Measurements from ENCODE around the gene INPP5A. TPM values are rescaled to one million over a fixed set of nuclear protein-coding genes. Genes with fewer than 3 reads are reported as not detected.

INPP5A gene
- total and polyA plus RNA-seq, 10 of the 15 experiments (the other 5 are each of a cell fraction or from before 2014, with no cell fraction given), result 0.52 to 15.0 (median 6.3) TPM

DNA sequence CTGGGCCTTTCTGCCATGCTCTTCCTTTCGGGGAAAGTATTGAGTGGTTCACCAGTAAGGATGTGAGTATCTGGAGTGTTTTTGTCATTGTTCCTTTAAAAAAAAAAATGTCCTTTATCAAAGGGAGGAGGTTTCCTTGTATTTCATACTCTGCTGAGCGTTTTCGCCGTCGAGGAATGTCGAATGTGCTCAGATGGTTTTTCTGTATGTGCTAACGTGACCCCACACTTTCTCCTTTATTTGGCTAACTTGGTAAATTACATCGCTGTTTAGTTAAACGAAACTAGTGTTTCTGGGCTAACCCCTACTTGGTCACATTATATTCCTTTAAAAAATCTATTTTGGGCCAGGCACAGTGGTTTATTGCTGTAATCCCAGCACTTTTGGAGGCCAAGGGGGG is 45.9 kb downstream of the INPP5A start:
- Histone ChIP-seq H3K27me3 (replicated peaks in 1 of 2; ENCODE audit: control insufficient read depth in 2 of 2, insufficient read depth in 2 of 2, low read length in 1 of 2) (no peaks in the 10 kb centered on the region), H3K27ac (ENCODE audit: control insufficient read depth, insufficient read depth) (no peak overlapping the region), H3K36me3 (ENCODE audit: control insufficient read depth in 2 of 2, insufficient read depth in 2 of 2, low read length in 1 of 2) (no peaks in the 10 kb centered on the region), H3K79me2 (ENCODE audit: control insufficient read depth, insufficient read depth, low read length) (no peaks in the 10 kb centered on the region; the same call in 1 of the 2 replicates), H3K4me2 (ENCODE audit: control insufficient read depth, insufficient read depth) (no peak overlapping the region), H2AFZ (ENCODE audit: control insufficient read depth, low read depth, low read length) (no peak overlapping the region), H3K9ac (ENCODE audit: control insufficient read depth, insufficient read depth, low read length) (no peak overlapping the region), H3K9me3 (replicated peaks; ENCODE audit: control insufficient read depth, insufficient read depth, low read length) (no peaks in the 10 kb centered on the region), H3K4me1 (ENCODE audit: control insufficient read depth, insufficient read depth, low read length) (peaks cover 3% of the 10 kb centered on the region), H3K4me3 (no peak overlapping the region), H4K20me1 (ENCODE audit: control insufficient read depth, insufficient read depth) (no peaks in the 10 kb centered on the region)
- no peak for DNase-seq (ENCODE audit: low read depth, low spot score)
- BruUV-seq (replicated peaks), result no TSS peak
- in situ Hi-C loops (cut with MboI) (no loop called here), intact Hi-C loops (cut with micrococcal nuclease; ENCODE audit: unreplicated experiment) (no loop called here)
- ATAC-seq, result no peak
- ChIA-PET CTCF (interaction anchor here (0.6 kb wide), 1 partner anchor 350 kb away, joined by 3 read pairs; no protein-coding TSS in a partner anchor), SMC1A (ENCODE audit: uncharacterized antibody, unreplicated experiment) (interaction anchor here (1.3 kb wide), 1 partner anchor 9 kb away, joined by 4 read pairs; no protein-coding TSS in a partner anchor), POLR2A (no interaction called here), RAD21 (ENCODE audit: unreplicated experiment) (interaction anchor here (1.1 kb wide), 1 partner anchor 12 kb away, joined by 3 read pairs; no protein-coding TSS in a partner anchor)
- WGBS (ENCODE audit: insufficient coverage, insufficient replicate concordance, low lambda C conversion rate, missing lambda C conversion rate), result 99% methylated on average over 9 of the region's 9 CpGs
- FAIRE-seq, result no peak
- TF ChIP-seq NFYB (IDR thresholded peaks at IDR 0.05; ENCODE audit: insufficient read depth, low read depth, low read length), result no peak
- TF ChIP-seq, protein P1, sequence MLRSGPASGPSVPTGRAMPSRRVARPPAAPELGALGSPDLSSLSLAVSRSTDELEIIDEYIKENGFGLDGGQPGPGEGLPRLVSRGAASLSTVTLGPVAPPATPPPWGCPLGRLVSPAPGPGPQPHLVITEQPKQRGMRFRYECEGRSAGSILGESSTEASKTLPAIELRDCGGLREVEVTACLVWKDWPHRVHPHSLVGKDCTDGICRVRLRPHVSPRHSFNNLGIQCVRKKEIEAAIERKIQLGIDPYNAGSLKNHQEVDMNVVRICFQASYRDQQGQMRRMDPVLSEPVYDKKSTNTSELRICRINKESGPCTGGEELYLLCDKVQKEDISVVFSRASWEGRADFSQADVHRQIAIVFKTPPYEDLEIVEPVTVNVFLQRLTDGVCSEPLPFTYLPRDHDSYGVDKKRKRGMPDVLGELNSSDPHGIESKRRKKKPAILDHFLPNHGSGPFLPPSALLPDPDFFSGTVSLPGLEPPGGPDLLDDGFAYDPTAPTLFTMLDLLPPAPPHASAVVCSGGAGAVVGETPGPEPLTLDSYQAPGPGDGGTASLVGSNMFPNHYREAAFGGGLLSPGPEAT (IDR thresholded peaks at IDR 0.05; ENCODE audit: low read depth), result no peak
- TF ChIP-seq STAT3 (IDR thresholded peaks at IDR 0.05; ENCODE audit: low read depth, low read length), result no peak
- TF ChIP-seq, protein P2, sequence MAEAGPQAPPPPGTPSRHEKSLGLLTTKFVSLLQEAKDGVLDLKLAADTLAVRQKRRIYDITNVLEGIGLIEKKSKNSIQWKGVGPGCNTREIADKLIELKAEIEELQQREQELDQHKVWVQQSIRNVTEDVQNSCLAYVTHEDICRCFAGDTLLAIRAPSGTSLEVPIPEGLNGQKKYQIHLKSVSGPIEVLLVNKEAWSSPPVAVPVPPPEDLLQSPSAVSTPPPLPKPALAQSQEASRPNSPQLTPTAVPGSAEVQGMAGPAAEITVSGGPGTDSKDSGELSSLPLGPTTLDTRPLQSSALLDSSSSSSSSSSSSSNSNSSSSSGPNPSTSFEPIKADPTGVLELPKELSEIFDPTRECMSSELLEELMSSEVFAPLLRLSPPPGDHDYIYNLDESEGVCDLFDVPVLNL (IDR thresholded peaks at IDR 0.05; ENCODE audit: low read depth, low read length), result no peak
- no peak for TF ChIP-seq SPI1 (IDR thresholded peaks at IDR 0.05; ENCODE audit: borderline replicate concordance, insufficient read depth, low read depth, low read length)
- TF ChIP-seq TCF7 (IDR thresholded peaks at IDR 0.05; ENCODE audit: borderline replicate concordance), result no peak
- no peak for TF ChIP-seq NBN (IDR thresholded peaks at IDR 0.05)
- no peak for TF ChIP-seq POLR2AphosphoS5 (IDR thresholded peaks at IDR 0.05; ENCODE audit: low read length)
- TF ChIP-seq ZNF274 (IDR thresholded peaks at IDR 0.05; ENCODE audit: insufficient read depth, insufficient read length), result no peak
- no peak for TF ChIP-seq PML (IDR thresholded peaks at IDR 0.05; ENCODE audit: low read length)
- TF ChIP-seq ZNF622 (IDR thresholded peaks at IDR 0.05), result no peak
- TF ChIP-seq NR2C2 (IDR thresholded peaks at IDR 0.05; ENCODE audit: borderline replicate concordance, control insufficient read depth, insufficient read length, low read depth), result no peak
- TF ChIP-seq LARP7 (IDR thresholded peaks at IDR 0.05), result no peak
- TF ChIP-seq SRF (IDR thresholded peaks at IDR 0.05; ENCODE audit: low read depth in 2 of 2, low read length in 2 of 2), result no peak
- TF ChIP-seq, protein P3, sequence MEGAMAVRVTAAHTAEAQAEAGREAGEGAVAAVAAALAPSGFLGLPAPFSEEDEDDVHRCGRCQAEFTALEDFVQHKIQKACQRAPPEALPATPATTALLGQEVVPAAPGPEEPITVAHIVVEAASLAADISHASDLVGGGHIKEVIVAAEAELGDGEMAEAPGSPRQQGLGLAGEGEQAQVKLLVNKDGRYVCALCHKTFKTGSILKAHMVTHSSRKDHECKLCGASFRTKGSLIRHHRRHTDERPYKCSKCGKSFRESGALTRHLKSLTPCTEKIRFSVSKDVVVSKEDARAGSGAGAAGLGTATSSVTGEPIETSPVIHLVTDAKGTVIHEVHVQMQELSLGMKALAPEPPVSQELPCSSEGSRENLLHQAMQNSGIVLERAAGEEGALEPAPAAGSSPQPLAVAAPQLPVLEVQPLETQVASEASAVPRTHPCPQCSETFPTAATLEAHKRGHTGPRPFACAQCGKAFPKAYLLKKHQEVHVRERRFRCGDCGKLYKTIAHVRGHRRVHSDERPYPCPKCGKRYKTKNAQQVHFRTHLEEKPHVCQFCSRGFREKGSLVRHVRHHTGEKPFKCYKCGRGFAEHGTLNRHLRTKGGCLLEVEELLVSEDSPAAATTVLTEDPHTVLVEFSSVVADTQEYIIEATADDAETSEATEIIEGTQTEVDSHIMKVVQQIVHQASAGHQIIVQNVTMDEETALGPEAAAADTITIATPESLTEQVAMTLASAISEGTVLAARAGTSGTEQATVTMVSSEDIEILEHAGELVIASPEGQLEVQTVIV (IDR thresholded peaks at IDR 0.05; ENCODE audit: borderline replicate concordance, partially characterized antibody), result no peak
- no peak for TF ChIP-seq RBBP5 (conservative IDR thresholded peaks at IDR 0.05)
- no peak for TF ChIP-seq EGR1 (IDR thresholded peaks at IDR 0.05; ENCODE audit: borderline replicate concordance in 1 of 2, low read depth in 2 of 2, low read length in 2 of 2)
- TF ChIP-seq, protein P4, sequence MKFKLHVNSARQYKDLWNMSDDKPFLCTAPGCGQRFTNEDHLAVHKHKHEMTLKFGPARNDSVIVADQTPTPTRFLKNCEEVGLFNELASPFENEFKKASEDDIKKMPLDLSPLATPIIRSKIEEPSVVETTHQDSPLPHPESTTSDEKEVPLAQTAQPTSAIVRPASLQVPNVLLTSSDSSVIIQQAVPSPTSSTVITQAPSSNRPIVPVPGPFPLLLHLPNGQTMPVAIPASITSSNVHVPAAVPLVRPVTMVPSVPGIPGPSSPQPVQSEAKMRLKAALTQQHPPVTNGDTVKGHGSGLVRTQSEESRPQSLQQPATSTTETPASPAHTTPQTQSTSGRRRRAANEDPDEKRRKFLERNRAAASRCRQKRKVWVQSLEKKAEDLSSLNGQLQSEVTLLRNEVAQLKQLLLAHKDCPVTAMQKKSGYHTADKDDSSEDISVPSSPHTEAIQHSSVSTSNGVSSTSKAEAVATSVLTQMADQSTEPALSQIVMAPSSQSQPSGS (IDR thresholded peaks at IDR 0.05; ENCODE audit: low read length), result no peak

Data from GM12878 (cell line).